ENCODE measurements around the gene CDC23. TPM values are rescaled to one million over a fixed set of nuclear protein-coding genes. Genes with fewer than 3 reads are reported as not detected.
"Not testable (repeated sequence)": the region's sequence is repeated elsewhere in the genome, so short reads cannot be mapped to it uniquely, and the experiment has no call there.

Gene CDC23
- polyA plus RNA-seq = 10 to 100 TPM in 1 of 2 donors, 1 to 10 TPM in 1; 9.0 to 14.4 TPM

GRCh38 chr5:138213161-138214029, at the start of gene CDC23:
CDC23 (minus strand) TSS chr5:138213323; CDS start chr5:138213312, 11 bp downstream.
- H3K27me3 ChIP-seq (ENCODE audit: control insufficient read depth in 1 of 2, insufficient read depth in 2 of 2, low read length in 2 of 2) = no peaks in the 10 kb centered on the region
- peak within 1 kb of the TSS; percentile 86 to 99 for H3K4me3 ChIP-seq (ENCODE audit: low read depth in 1 of 2, low read length in 2 of 2)
- H3K36me3 ChIP-seq (ENCODE audit: control insufficient read depth in 2 of 2, insufficient read depth in 2 of 2, low read length in 1 of 2) = peaks cover 0 to 6% of the 10 kb centered on the region in 2 donors
- WGBS, 2 donors = 1% methylated on average over 32 of the region's 32 CpGs
- no peaks in the 10 kb centered on the region for H3K9me3 ChIP-seq (ENCODE audit: control insufficient read depth in 2 of 2, insufficient read depth in 1 of 2, low read depth in 1 of 2, low read length in 1 of 2)
- no peaks in the 10 kb centered on the region for H3K4me1 ChIP-seq (ENCODE audit: control insufficient read depth in 2 of 2, insufficient read depth in 2 of 2, low read length in 1 of 2)
- H3K27ac ChIP-seq (ENCODE audit: low read depth in 2 of 2, low read length in 1 of 2) = peak within 1 kb of the TSS; percentile 54 to 93

- no peaks in the 10 kb centered on the region for H3K27me3 ChIP-seq (ENCODE audit: control insufficient read depth in 1 of 2, insufficient read depth in 2 of 2, low read length in 2 of 2)
- H3K4me1 ChIP-seq (ENCODE audit: control insufficient read depth in 2 of 2, insufficient read depth in 2 of 2, low read length in 1 of 2) = no peaks in the 10 kb centered on the region
- no peak overlapping the region for H3K27ac ChIP-seq (ENCODE audit: low read depth in 2 of 2, low read length in 1 of 2)
- H3K9me3 ChIP-seq (ENCODE audit: control insufficient read depth in 2 of 2, insufficient read depth in 1 of 2, low read depth in 1 of 2, low read length in 1 of 2) = peaks cover 0 to 2% of the 10 kb centered on the region in 2 donors
- WGBS, 2 donors = 60 to 72% methylated on average over 4 of the region's 4 CpGs
- H3K36me3 ChIP-seq (ENCODE audit: control insufficient read depth in 2 of 2, insufficient read depth in 2 of 2, low read length in 1 of 2) = no peaks in the 10 kb centered on the region
- H3K4me3 ChIP-seq (ENCODE audit: low read depth in 1 of 2, low read length in 2 of 2) = no peak overlapping the region
Measured at GRCh38 chr5:138258704-138259292, 45.7 kb upstream of the CDC23 start.

GRCh38 chr5:138257583-138257982, 44.5 kb upstream of the CDC23 start:
- Histone ChIP-seq H3K36me3 (ENCODE audit: control insufficient read depth in 2 of 2, insufficient read depth in 2 of 2, low read length in 1 of 2) (no peaks in the 10 kb centered on the region), H3K4me1 (ENCODE audit: control insufficient read depth in 2 of 2, insufficient read depth in 2 of 2, low read length in 1 of 2) (no peaks in the 10 kb centered on the region), H3K27ac (ENCODE audit: low read depth in 2 of 2, low read length in 1 of 2) (no peak overlapping the region), H3K27me3 (ENCODE audit: control insufficient read depth in 1 of 2, insufficient read depth in 2 of 2, low read length in 2 of 2) (no peaks in the 10 kb centered on the region), H3K9me3 (ENCODE audit: control insufficient read depth in 2 of 2, insufficient read depth in 1 of 2, low read depth in 1 of 2, low read length in 1 of 2) (peaks cover 0 to 2% of the 10 kb centered on the region in 2 donors), H3K4me3 (ENCODE audit: low read depth in 1 of 2, low read length in 2 of 2) (no peak overlapping the region)
- WGBS, 2 donors = 72 to 73% methylated on average over 27 to 29 of the region's 29 CpGs

GRCh38 chr5:138252944-138253343, 39.8 kb upstream of the CDC23 start:
- H3K27ac ChIP-seq (ENCODE audit: low read depth in 2 of 2, low read length in 1 of 2) = no peak overlapping the region
- no peaks in the 10 kb centered on the region for H3K27me3 ChIP-seq (ENCODE audit: control insufficient read depth in 1 of 2, insufficient read depth in 2 of 2, low read length in 2 of 2)
- peaks cover 0 to 2% of the 10 kb centered on the region in 2 donors for H3K9me3 ChIP-seq (ENCODE audit: control insufficient read depth in 2 of 2, insufficient read depth in 1 of 2, low read depth in 1 of 2, low read length in 1 of 2)
- H3K4me3 ChIP-seq (ENCODE audit: low read depth in 1 of 2, low read length in 2 of 2) = no peak overlapping the region
- 84 to 88% methylated on average over 3 of the region's 3 CpGs for WGBS, 2 donors
- no peaks in the 10 kb centered on the region for H3K36me3 ChIP-seq (ENCODE audit: control insufficient read depth in 2 of 2, insufficient read depth in 2 of 2, low read length in 1 of 2)
- H3K4me1 ChIP-seq (ENCODE audit: control insufficient read depth in 2 of 2, insufficient read depth in 2 of 2, low read length in 1 of 2) = no peaks in the 10 kb centered on the region

- not testable (repeated sequence) for H3K4me1 ChIP-seq (ENCODE audit: control insufficient read depth in 2 of 2, insufficient read depth in 2 of 2, low read length in 1 of 2); H3K9me3 ChIP-seq (ENCODE audit: control insufficient read depth in 2 of 2, insufficient read depth in 1 of 2, low read depth in 1 of 2, low read length in 1 of 2); H3K36me3 ChIP-seq (ENCODE audit: control insufficient read depth in 2 of 2, insufficient read depth in 2 of 2, low read length in 1 of 2); H3K4me3 ChIP-seq (ENCODE audit: low read depth in 1 of 2, low read length in 2 of 2); H3K27ac ChIP-seq (ENCODE audit: low read depth in 2 of 2, low read length in 1 of 2); H3K27me3 ChIP-seq (ENCODE audit: control insufficient read depth in 1 of 2, insufficient read depth in 2 of 2, low read length in 2 of 2)
- WGBS, 2 donors = 76 to 91% methylated on average over 2 of the region's 2 CpGs
Measured at GRCh38 chr5:138247800-138248199, 34.7 kb upstream of the CDC23 start.

GRCh38 chr5:138246822-138247221, 33.7 kb upstream of the CDC23 start:
- H3K9me3 ChIP-seq (ENCODE audit: control insufficient read depth in 2 of 2, insufficient read depth in 1 of 2, low read depth in 1 of 2, low read length in 1 of 2) = no peaks in the 10 kb centered on the region
- H3K4me3 ChIP-seq (ENCODE audit: low read depth in 1 of 2, low read length in 2 of 2) = no peak overlapping the region
- no peak overlapping the region for H3K27ac ChIP-seq (ENCODE audit: low read depth in 2 of 2, low read length in 1 of 2)
- no peaks in the 10 kb centered on the region for H3K27me3 ChIP-seq (ENCODE audit: control insufficient read depth in 1 of 2, insufficient read depth in 2 of 2, low read length in 2 of 2)
- no peaks in the 10 kb centered on the region for H3K36me3 ChIP-seq (ENCODE audit: control insufficient read depth in 2 of 2, insufficient read depth in 2 of 2, low read length in 1 of 2)
- H3K4me1 ChIP-seq (ENCODE audit: control insufficient read depth in 2 of 2, insufficient read depth in 2 of 2, low read length in 1 of 2) = peaks cover 2% of the 10 kb centered on the region in 2 donors
- 82 to 86% methylated on average over 4 of the region's 4 CpGs for WGBS, 2 donors

- 84% methylated on average over 4 of the region's 4 CpGs for WGBS, 2 donors
- Histone ChIP-seq H3K36me3 (ENCODE audit: control insufficient read depth in 2 of 2, insufficient read depth in 2 of 2, low read length in 1 of 2) (no peaks in the 10 kb centered on the region), H3K4me1 (ENCODE audit: control insufficient read depth in 2 of 2, insufficient read depth in 2 of 2, low read length in 1 of 2) (peaks cover 2 to 6% of the 10 kb centered on the region in 2 donors), H3K4me3 (ENCODE audit: low read depth in 1 of 2, low read length in 2 of 2) (no peak overlapping the region), H3K27ac (ENCODE audit: low read depth in 2 of 2, low read length in 1 of 2) (no peak overlapping the region), H3K9me3 (ENCODE audit: control insufficient read depth in 2 of 2, insufficient read depth in 1 of 2, low read depth in 1 of 2, low read length in 1 of 2) (peaks cover 0 to 3% of the 10 kb centered on the region in 2 donors), H3K27me3 (ENCODE audit: control insufficient read depth in 1 of 2, insufficient read depth in 2 of 2, low read length in 2 of 2) (no peaks in the 10 kb centered on the region)
Measured at GRCh38 chr5:138246334-138246733, 33.2 kb upstream of the CDC23 start.

GRCh38 chr5:138245717-138246116, 32.6 kb upstream of the CDC23 start:
- Histone ChIP-seq H3K9me3 (ENCODE audit: control insufficient read depth in 2 of 2, insufficient read depth in 1 of 2, low read depth in 1 of 2, low read length in 1 of 2) (peaks cover 0 to 3% of the 10 kb centered on the region in 2 donors), H3K4me1 (ENCODE audit: control insufficient read depth in 2 of 2, insufficient read depth in 2 of 2, low read length in 1 of 2) (peaks cover 2 to 6% of the 10 kb centered on the region in 2 donors), H3K4me3 (ENCODE audit: low read depth in 1 of 2, low read length in 2 of 2) (no peak overlapping the region), H3K27me3 (ENCODE audit: control insufficient read depth in 1 of 2, insufficient read depth in 2 of 2, low read length in 2 of 2) (no peaks in the 10 kb centered on the region), H3K27ac (ENCODE audit: low read depth in 2 of 2, low read length in 1 of 2) (no peak overlapping the region), H3K36me3 (ENCODE audit: control insufficient read depth in 2 of 2, insufficient read depth in 2 of 2, low read length in 1 of 2) (no peaks in the 10 kb centered on the region)
- 32 to 54% methylated on average over 1 of the region's 1 CpG for WGBS, 2 donors

- H3K27me3 ChIP-seq (ENCODE audit: control insufficient read depth in 1 of 2, insufficient read depth in 2 of 2, low read length in 2 of 2) = no peaks in the 10 kb centered on the region
- 56 to 69% methylated on average over 2 of the region's 2 CpGs for WGBS, 2 donors
- H3K9me3 ChIP-seq (ENCODE audit: control insufficient read depth in 2 of 2, insufficient read depth in 1 of 2, low read depth in 1 of 2, low read length in 1 of 2) = peaks cover 0 to 3% of the 10 kb centered on the region in 2 donors
- peaks cover 2 to 6% of the 10 kb centered on the region in 2 donors for H3K4me1 ChIP-seq (ENCODE audit: control insufficient read depth in 2 of 2, insufficient read depth in 2 of 2, low read length in 1 of 2)
- H3K4me3 ChIP-seq (ENCODE audit: low read depth in 1 of 2, low read length in 2 of 2) = no peak overlapping the region
- H3K27ac ChIP-seq (ENCODE audit: low read depth in 2 of 2, low read length in 1 of 2) = no peak overlapping the region
- H3K36me3 ChIP-seq (ENCODE audit: control insufficient read depth in 2 of 2, insufficient read depth in 2 of 2, low read length in 1 of 2) = no peaks in the 10 kb centered on the region
Measured at GRCh38 chr5:138243794-138244193, 30.7 kb upstream of the CDC23 start.

All from esophagus (tissue), 2 donors.